Stimulated activated CD8-positive, alpha-beta memory T cell treated with anti-CD3 and anti-CD28 coated beads, Interleukin-7, amount 100 ng/mL, for 4 hours (primary cell): ENCODE measurements around the gene SLC9A1.

Experiments
- DNase-seq, 2 donors: peaks; one replicate each; pipeline ENCODE4 v3.0.0-alpha.2; 2020; ENCODE audit warnings: low read depth in 2 of 2

Gene SLC9A1

DNA sequence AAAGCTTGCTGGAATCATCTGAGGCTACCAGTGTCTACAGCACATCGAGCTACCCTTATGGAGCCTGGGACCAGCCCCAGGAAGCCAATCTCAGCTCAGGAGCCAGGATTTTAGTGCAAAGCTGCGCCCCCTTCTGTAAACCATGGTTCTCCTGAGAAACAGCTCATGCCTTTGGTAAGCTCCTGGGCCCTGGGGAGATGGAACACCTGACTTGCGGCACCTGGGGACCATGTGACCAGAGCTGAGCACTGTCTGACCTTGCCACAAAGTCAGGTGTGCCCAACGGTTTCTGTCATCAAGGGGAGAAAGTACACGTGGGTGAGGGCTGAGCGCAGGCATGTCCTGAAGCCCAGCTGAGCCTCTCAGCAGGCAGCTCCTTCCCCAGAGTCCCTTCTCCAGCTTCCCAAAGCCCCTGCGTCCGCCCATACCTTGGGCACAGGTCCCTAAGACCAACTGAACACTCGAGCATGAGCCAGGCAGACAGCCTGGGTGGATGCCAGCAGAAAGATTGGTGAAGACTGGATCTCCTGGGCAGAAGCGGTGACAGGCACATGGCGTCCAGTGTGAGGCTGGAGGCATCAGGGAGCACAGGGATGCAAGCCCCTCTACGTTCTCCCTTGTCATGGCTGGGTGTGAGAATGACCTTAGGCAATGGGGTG is 84.4 kb downstream of the SLC9A1 start:
- DNase-seq = no peak

DNA sequence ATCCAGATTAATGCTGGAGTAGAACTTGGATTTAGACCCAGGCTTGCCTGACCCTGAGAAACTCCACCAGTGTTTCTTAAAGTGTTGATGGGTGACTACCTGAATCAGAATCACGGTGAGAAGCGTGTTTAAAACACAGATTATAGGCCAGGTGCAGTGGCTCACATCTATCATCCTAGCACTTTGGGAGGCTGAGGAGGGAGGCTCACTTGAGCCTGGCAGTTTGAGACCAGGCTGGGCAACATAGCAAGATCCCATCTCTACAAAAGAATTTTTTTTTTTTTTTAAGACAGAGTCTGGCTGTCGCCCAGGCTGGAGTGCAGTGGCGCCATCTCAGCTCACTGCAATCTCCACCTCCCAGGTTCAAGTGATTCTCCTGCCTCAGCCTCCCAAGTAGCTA is 86.0 kb downstream of the SLC9A1 start:
- no peak for DNase-seq

DNA sequence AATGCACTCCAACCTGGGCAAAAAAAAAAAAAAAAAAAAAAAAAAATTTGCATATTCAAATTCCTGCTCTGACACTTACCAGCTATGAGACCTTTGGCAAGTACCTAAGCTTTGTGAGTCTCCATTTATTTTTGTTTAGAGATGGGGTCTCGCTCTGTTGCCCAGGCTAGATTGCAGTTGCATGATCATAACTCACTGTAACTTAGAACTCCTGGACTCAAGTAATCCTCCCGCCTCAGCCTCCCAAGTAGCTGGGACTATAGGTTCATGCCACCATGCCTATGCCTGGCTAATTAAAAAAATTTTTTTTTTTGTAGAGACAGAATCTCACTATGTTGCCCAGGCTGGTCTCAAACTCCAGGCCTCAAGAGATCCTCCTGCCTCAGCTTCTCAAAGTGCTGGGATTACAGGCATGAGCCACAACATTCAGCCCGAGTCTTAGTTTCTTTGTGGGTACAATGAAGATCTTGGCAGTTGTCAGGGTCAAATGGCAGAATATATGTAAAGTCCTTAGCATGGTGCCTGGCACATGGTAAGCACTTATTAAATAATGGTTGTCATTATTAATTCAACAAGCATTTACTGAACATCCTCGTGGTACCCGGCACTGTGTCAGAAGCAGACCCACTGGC is 88.8 kb downstream of the SLC9A1 start:
- no peak for DNase-seq

DNA sequence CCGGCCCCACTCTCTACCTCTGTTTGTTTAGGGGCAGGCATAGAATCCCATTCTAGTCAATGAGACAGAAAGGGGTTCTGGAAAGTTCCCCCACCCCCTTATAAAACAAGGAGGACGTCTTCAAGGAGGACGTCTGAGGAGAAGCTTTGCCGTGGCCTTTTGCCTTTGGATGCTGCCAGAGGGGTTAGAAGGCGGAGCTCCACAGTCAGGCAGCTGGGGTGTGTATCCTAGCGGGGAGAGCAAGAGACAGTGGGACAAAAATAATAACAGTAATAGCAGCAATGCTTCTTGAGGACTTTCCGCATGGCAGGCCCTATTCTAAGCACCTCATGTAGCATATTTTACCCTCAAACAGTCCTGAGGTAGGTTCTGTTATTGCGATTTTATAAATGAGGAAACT is 94.0 kb downstream of the SLC9A1 start:
- DNase-seq = no peak

DNA sequence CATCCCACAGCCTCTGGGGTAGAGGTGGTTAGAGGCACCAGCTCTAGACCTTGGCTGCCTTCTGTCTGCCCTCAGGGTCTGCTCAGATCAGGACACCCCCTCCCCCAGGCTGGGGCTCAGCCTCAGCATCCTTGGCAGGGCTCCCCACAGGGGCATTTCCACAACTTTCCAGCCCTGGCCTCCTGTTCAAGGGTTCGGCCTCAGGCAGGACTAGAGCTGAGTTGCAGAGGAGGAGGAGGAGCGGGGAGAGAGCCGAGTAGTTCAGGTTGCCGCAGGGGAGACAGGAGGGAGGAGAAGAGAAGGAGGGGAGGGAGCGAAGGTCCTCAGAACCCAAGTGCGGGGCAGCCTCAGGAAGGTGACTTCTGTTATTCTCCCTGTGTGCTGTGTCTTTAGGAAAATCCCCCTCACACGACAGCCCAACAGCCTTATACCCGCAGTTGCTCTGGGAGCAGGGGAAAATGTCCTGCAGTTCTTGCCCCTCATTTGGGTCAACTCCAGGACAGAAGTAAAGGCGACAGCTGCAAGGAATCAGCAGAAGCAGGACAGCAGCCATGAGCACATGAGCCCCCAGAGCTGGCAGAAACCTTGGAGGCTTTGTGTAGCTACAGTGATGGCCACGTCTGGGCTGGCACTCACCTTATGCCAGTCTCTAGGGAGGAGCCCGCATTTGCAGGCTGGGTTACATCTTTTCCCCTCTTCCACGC is 95.8 kb downstream of the SLC9A1 start:
- DNase-seq = no peak

DNA sequence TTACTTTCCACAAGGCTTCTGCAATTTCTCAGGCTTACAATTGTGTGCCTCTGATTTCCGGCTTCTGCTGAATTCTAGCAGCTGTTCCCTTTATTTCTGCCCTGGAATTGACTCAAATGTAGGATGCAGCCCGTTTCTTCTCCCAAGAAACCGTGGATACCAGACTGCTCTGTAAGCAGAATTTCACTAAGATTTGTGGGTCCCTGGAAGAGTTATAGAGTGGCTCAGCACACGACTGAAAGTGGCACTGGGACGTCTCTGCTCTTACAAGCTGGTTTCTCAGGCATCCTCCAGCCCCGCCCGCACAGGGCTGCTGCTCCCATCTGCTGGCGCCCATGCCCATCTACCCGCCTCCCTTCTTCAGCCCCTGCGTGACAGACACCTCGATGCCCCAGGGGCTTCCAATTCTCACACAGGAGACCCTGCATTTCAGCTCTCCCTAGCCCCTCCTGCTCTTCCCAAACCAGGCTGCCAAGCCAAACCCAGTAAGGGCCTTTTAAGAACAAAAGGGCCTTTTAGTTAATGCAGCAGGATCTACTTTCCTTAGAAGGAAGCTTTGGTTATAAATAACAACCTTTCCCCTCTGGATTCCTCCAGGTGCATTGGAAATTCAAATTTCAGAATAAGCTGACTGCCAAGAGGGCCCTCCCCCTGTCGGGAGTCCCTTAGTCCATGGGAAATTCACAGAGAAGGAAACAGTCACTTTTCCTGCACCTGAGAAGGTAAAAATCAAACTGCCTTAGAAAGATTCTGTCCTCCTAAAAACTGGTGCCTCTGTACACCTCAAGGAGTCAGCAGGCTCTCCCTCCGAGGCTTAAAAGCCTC is 96.9 kb downstream of the SLC9A1 start:
- no peak for DNase-seq

DNA sequence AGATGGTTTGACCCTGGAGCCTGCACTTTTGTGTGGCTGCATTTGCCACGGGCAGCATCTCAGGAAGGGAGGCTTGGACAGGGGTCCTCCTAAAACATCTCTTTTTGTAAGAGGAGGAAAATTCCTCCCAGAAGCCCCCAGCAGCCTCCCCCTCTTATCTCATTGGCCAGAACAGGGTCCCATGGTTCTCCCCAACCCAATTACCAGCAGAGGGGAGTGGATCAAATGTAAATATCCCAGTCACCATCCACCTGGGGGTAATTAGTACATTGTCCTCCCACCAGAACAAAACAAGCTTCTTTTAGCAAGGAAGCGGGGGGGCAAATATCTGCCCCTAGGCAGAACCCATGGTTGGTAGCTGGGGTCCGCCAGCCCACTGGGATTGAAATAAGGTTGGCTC is 97.5 kb downstream of the SLC9A1 start:
- DNase-seq = no peak

DNA sequence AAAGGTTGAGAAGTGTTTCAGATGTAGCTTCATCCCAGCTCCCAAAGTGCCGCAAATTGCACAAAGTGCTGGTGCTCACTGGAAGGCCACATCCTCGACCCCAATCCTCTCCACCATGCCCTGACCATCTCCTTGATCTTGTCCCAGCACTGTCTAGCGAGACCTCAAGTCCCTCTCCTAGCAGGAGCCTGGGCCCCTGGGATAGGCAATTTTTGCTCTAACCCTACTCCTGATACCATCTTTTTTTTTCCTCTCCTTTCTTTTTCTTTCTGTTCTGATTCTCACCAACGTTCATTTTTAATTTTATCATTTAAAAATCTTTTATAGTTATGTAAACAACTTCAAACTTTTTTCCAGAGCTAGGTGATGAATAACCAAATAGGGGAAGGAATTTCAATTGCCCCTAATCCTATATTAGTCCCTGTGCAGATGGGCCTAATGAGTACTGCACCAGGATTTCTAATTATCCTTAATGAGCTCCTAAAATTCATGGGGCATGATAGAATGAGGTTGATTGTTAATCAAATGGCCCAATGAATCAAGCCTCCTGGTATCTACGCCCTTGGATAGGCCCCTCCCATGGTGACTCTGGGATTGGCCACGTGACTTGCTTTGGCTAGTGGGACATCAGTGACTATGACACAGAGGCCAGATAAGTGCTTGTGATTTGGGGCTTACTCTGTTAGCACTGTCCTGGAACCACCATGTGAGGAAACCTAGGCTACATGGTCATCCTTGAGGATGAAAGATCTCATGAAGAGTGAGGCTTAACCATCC is 100.8 kb downstream of the SLC9A1 start:
- no peak for DNase-seq

DNA sequence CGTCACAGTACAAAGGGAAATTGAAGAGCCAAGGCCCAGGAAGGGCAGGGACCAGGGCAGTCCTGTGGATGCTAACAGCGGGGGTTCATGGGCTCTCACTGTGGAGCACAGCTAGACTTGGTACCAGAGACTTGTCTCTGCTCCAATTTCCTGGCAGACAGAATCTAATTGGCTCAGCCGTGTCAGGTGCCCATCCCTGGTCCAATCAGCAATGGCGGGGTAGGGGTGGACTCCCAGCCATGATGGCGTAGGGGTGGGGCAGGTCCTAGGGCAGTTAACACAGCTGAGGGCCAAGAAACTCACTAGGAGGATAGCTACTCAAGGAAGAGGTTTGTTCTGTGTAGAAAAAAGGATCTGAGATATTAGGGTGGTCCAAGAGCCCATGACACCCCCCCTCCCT is 102.4 kb downstream of the SLC9A1 start:
- DNase-seq = no peak

DNA sequence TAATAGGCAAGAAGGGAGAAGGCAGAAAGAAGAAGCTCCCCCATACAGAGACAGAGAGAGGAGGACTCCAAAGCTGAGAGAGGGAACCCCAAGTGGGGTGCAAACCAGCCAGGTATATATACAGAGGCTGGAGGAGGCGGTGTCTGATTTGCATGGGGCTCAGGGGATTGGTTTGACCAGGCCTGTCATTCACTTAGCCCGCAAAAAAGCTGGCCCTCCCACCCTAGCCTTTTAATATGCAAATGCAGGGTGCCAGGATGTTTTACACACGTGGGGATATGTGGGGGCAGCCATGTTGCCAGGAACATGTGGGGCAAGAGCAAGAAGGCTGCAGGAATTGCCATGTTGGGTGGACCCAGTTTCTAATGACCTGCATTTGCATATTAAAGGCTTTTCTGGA is 105.3 kb downstream of the SLC9A1 start:
- no peak for DNase-seq

DNA sequence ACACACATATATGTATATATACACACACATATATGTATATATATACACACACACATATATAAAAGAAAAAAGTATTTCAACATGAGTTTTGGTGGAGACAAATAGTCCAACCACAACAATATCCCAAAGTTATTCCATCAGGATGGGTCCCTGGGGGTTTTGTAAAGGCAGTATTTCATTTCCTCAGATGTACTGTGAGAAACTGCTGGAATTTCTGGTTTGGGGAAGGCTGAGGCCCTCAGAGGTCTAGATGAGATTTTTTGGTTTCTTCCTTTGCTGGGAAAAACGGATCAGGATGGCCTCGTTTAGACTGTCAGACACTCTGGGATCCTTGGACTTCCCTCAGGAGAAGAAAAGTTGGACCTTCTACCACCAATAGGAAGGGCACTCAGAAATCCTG is 105.8 kb downstream of the SLC9A1 start:
- DNase-seq = no peak
